ENCODE measurements around the gene IL10RB. TPM values are rescaled to one million over a fixed set of nuclear protein-coding genes. Genes with fewer than 3 reads are reported as not detected.

The IL10RB gene
- 17.4 to 18.9 TPM (median 18.4 TPM) in 5 replicates for total RNA-seq (2022; extraction: Qiagen RNA extraction)

DNA sequence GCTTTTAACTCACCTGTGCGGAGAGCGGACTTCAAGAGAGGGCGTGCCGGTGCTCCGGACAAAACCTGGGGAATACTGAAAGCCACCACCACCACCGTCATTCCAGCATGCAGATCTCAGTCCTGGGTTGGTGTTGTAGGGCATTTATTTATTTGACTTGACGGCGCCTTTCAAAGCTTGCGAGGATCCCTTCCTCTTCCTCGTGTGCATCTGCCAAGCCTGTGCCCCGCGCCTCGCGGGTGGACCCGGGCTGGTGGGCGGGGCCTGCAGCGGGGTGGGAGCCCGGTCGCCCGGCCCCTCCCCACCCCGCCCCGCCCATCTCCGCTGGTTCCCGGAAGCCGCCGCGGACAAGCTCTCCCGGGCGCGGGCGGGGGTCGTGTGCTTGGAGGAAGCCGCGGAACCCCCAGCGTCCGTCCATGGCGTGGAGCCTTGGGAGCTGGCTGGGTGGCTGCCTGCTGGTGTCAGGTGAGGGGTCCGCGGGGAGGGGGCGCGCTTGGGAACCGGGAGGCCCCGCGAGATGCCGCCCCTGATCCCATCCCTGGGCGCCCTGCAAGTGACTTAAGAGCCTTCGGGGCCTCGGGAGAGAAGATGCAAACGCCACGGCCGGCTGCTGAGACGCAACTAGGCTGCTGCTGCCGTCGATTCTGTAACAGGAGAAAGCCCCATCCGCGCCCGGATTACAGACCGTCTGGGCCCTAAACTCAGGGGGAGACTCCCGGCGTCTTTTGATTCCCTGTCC lies at the start of gene IL10RB:
Gene IL10RB (plus strand): TSS at position 318 of the 739 bp plus-strand sequence. CDS start 99 bp downstream, at position 417.

GRCh38 chr21:33229784-33230544 lies 36.2 kb upstream of the IL10RB start, which contains the start of gene IFNAR2:
TSS of gene IFNAR2 (plus strand) at chr21:33229938. CDS start at chr21:33241923, 11,985 bp downstream.

DNA sequence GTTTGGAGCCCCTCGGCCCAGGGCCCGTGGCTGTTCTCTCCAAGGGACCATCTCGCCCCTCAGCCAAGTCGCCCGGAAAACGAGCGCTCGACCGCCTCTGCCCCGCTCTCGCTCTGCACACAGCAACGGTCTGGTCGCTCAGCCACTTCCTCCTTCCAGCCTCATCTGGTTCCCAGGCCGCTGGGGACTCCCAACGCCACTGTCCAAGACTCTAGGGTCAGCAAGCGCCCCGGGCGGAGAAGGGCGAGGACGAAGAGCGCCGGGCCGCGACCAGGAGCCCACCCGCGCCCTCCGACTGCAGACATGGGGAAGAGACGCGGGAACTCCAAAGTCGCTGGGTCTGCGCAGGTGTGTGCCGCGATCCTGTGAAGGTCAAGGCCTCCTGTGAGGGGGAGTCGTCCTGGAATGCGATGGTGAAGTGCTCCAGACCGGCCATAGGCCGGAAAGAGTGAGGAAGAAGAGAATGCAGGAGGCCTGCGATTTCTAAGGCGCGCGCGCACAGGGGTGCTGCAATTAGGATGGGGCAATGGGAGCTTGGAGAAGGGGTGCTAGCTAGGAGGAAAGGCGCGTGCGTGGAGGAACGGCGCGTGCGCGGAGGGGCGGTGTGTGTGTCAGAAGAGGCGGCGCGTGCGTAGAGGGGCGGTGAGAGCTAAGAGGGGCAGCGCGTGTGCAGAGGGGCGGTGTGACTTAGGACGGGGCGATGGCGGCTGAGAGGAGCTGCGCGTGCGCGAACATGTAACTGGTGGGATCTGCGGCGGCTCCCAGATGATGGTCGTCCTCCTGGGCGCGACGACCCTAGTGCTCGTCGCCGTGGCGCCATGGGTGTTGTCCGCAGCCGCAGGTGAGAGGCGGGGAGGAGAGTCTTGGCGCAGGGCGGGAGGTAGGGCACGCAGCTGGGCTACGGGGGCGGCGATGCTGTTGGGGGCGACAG lies 58.4 kb downstream of the IL10RB start, which contains the start of gene IFNAR1:
Gene IFNAR1 (plus strand): TSS at position 680 of the 931 bp plus-strand sequence. CDS start 86 bp downstream, at position 766.

Other genes starting within 250 kb of the IL10RB start
- gene OLIG2, start 240.4 kb upstream of the IL10RB start, total RNA-seq (2022; extraction: Qiagen RNA extraction): not detected in 5 replicates
- not detected in 5 replicates for gene OLIG1, start 196.2 kb upstream of the IL10RB start, total RNA-seq (2022; extraction: Qiagen RNA extraction)
- gene IFNAR2, start 36.4 kb upstream of the IL10RB start, total RNA-seq (2022; extraction: Qiagen RNA extraction): 14.6 to 16.3 TPM (median 15.4 TPM) in 5 replicates
- gene IFNAR1, start 58.6 kb downstream of the IL10RB start, total RNA-seq (2022; extraction: Qiagen RNA extraction): 13.5 to 27.4 TPM (median 15.3 TPM) in 5 replicates
- gene IFNGR2, start 137.0 kb downstream of the IL10RB start, total RNA-seq (2022; extraction: Qiagen RNA extraction): 50.2 to 58.9 TPM (median 55.1 TPM) in 5 replicates
- gene TMEM50B, start 213.6 kb downstream of the IL10RB start, total RNA-seq (2022; extraction: Qiagen RNA extraction): 9.1 to 13.2 TPM (median 11.0 TPM) in 5 replicates
- gene DNAJC28, start 225.3 kb downstream of the IL10RB start, total RNA-seq (2022; extraction: Qiagen RNA extraction): 0.16 to 0.48 TPM (median 0.38 TPM) in 5 replicates

Data from A549 treated with Hydrocortisone at 1 μM for 4 hours (cell line).